GM12874 (cell line): ENCODE data around the gene PRKAR1B.

Experiments used
- TF ChIP-seq, protein P1 (sequence below): IDR thresholded peaks from 2 replicates; pipeline ENCODE4 v1.5.1; 2011; ENCODE audit warnings: low read depth, mild to moderate bottlenecking, control low read depth, low read length, moderate library complexity; ENCODE audit not compliant: insufficient read depth

Gene PRKAR1B

GRCh38 chr7:548401-548800, 178.7 kb downstream of the PRKAR1B start:
- TF ChIP-seq, protein P1, sequence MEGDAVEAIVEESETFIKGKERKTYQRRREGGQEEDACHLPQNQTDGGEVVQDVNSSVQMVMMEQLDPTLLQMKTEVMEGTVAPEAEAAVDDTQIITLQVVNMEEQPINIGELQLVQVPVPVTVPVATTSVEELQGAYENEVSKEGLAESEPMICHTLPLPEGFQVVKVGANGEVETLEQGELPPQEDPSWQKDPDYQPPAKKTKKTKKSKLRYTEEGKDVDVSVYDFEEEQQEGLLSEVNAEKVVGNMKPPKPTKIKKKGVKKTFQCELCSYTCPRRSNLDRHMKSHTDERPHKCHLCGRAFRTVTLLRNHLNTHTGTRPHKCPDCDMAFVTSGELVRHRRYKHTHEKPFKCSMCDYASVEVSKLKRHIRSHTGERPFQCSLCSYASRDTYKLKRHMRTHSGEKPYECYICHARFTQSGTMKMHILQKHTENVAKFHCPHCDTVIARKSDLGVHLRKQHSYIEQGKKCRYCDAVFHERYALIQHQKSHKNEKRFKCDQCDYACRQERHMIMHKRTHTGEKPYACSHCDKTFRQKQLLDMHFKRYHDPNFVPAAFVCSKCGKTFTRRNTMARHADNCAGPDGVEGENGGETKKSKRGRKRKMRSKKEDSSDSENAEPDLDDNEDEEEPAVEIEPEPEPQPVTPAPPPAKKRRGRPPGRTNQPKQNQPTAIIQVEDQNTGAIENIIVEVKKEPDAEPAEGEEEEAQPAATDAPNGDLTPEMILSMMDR: no peak

GRCh38 chr7:545470-545869, 181.6 kb downstream of the PRKAR1B start:
- TF ChIP-seq, protein P1: no peak

DNA sequence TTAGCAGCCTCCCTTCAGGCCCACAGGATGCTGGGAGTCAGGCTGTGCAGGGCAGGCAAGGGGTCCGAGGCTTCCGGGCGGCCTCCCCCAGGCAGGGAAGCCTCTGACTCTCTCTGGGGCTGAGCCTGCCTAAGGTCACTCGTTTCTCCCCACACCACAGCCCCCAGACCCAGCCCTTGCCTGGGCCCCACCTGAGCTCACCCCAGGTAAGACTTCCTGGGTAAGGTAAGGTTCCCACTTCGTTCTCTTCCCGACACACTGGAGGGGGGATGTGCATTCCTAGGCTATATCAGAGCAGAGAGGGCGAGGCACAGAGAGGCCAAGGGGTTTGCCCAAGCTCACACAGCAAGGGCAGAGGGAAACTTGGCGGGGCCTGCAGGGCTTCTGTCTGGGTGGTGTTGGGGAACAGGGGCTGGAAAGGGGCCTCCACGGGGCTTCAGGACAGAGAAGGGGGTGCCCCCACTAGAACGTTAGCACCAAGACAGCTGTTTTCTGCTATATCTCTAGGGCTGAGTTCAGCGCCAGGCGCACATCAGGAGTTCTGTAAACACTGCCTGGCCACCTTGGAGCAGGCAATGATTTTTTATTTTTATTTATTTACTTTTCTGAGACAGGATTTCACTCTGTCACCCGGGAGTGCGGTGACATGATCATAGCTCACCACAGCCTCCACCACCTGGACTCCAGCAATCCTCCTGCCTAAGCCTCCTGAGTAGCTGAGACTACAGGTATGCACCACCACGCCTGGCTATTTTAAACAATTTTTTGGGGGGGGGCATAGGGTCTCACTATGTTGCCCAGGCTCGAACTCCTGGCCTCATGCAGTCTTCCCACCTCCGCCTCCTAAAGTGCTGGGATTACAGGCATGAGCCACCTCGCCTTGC, 182.5 kb downstream of the PRKAR1B start:
- TF ChIP-seq, protein P1: no peak

DNA sequence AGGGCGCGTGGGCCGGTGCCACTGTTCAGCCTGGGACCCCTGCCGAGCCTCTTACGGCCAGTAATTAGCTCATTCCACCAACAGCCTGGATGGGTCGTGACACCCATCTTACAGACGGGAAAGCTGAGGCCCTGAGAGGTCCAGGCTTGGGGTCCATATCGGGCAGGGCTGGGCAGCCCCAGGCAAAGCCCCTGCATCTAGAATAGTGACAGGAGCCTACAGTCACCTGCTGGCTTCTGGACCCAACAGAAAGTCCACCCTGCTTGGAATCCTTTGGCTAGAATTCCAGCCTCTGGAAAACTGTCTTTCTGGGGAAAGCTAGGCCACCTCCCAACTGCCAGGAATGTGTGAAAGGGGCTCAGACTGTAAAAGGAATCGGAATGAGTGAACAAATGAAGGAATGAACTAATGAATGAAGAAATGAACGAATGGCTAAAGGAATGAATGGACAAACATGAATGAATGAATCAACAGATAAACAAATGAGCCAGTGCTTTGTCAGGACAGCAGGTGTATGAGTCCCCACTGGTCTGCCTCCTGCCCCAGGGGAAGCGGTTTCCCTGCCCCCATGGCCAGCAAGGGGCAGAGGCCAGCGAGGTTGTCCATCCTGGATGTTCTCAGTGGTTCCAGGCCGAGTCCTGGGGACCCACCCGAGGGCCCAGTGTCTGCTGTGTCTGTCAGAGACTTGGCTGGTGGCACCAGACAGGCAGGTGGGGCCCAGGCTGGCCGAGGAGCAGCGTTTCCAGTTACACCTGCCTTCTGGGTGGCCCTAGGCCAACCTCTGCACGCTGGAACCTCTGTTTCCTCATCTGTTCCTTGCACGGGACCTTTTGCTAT, 183.4 kb downstream of the PRKAR1B start:
- TF ChIP-seq, protein P1: no peak

DNA sequence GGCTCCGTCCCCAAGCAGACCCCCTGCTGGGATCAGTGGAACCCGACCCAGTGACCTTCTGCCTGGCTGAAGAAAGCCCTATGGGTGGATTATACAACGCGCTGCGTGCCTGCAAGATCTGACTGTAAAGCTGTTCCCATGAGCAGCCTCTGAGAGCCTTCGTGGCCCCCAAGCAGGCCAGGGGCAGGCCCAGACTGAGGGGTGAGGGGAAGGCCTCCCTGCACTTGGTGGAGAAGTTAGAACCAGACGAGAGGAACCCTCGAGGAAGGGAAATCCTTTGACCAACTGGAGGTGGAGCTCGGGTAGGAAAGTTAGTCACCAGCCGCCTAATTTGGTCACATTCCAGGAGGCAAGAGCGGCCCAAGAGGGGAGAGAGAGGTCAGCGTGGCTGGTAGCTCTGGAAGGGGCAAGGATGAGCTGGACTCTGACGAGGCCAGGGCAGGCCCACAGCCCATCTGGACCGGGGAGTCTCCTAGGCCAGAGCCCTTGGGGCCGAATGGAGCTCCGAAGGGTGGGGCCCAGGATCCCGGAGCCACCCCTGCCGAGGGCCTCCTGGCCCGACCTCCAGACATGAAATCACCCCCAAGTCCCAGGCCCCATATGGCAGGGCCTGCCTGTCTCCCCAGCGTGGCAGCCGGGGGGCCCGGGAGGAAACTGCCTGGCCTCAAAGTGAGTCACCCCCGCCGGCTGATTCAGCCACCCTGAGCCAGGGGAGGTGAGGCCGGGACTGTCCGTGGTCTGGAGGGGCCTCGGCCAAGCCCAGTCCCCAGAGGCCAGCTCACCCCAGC, 184.2 kb downstream of the PRKAR1B start:
- TF ChIP-seq, protein P1: no peak

GRCh38 chr7:542131-542712, 184.9 kb downstream of the PRKAR1B start:
- TF ChIP-seq, protein P1: no peak
